HCT116 (cell line): ENCODE data around the gene VDAC1. TPM values are rescaled to one million over a fixed set of nuclear protein-coding genes. Genes with fewer than 3 reads are reported as not detected.

Source experiments
- ATAC-seq: fragments of 200-7000 bp; cut with Tn5 transposase; 2 replicates; pipeline ENCODE4 v1.9.1; 2020; ENCODE audit warnings: mild to moderate bottlenecking, moderate library complexity
- BruUV-seq: library from RNA; stranded (reverse); fragments of 400-500 nt; replicated peaks from 2 replicates; lab custom pipeline; 2021; lab: Mats Ljungman, UMichigan
- CTCF ChIA-PET: fragments of 300-600 bp; sonication (Branson Sonifier 250); formaldehyde crosslinking; loops from one replicate; lab custom pipeline; 2021; ENCODE audit warnings: antibody characterized with exemption; lab: Charles Lee
- POLR2A ChIA-PET: fragments of 300-600, 350-600 bp; sonication (Branson Sonifier 250); formaldehyde crosslinking; loops from one replicate; lab custom pipeline; 2021; ENCODE audit warnings: antibody characterized with exemption; lab: Charles Lee
- RAD21 ChIA-PET, 2 experiments: fragments of 300-600 bp; sonication (Branson Sonifier 250); formaldehyde crosslinking; loops; one replicate each; lab custom pipeline; 2023; ENCODE audit warnings: low total read pairs in 2 of 2; ENCODE audit not compliant: uncharacterized antibody in 2 of 2, unreplicated experiment in 2 of 2, low non-redundant PET in 1 of 2; lab: Charles Lee
- DNase-seq: peaks from one replicate; pipeline ENCODE4 v3.0.0-alpha.2; 2010; ENCODE audit warnings: low read depth, low spot score
- H2AFZ ChIP-seq: fragments of 200-600 bp; shearing (Covaris generic), sonication (generic); 2 replicates; pipeline ENCODE4 v1.6.1; 2017; ENCODE audit warnings: low read depth, mixed run types, mixed read lengths, antibody characterized with exemption, low read length; ENCODE audit not compliant: poor library complexity, severe bottlenecking
- H3K27ac ChIP-seq: 2 replicates; pipeline ENCODE4 v1.5.1; 2012; ENCODE audit warnings: low read depth, low read length
- H3K27me3 ChIP-seq: fragments of 200-600 bp; sonication (generic); 2 replicates; pipeline ENCODE4 v1.6.1; 2016; ENCODE audit warnings: mixed run types, low read length, mixed read lengths; ENCODE audit not compliant: insufficient read depth
- H3K36me3 ChIP-seq, 2 experiments: fragments of 200-500 bp in 1 of 2; fragments of 200-600 bp in 1 of 2; sonication (Bioruptor generic) in 1 of 2; sonication (generic) in 1 of 2; 2 replicates each; pipeline versions ENCODE4 v1.5.1 to v1.6.1; 2014 to 2016; ENCODE audit warnings: low read length in 2 of 2, inconsistent platforms in 1 of 2, mixed read lengths in 1 of 2, mixed run types in 1 of 2; ENCODE audit not compliant: insufficient read depth in 2 of 2, control insufficient read depth in 1 of 2
- H3K4me1 ChIP-seq, 2 experiments: fragments of 200-600 bp in 1 of 2; sonication (generic) in 1 of 2; 2 replicates each; pipeline versions ENCODE4 v1.5.1 to v1.6.1; 2012 to 2017; ENCODE audit warnings: low read length in 2 of 2, inconsistent platforms in 1 of 2, mild to moderate bottlenecking in 1 of 2, mixed read lengths in 1 of 2, mixed run types in 1 of 2, moderate library complexity in 1 of 2; ENCODE audit not compliant: insufficient read depth in 2 of 2, control insufficient read depth in 1 of 2
- H3K4me2 ChIP-seq: fragments of 200-600 bp; sonication (generic); 2 replicates; pipeline ENCODE4 v1.6.1; 2017; ENCODE audit warnings: mixed run types, low read length, mixed read lengths
- H3K4me3 ChIP-seq, 2 experiments: fragments of 200-600 bp in 1 of 2; sonication (generic) in 1 of 2; replicated peaks in 1 of 2; 2 replicates each; pipeline ENCODE4 v1.5.1; 2011 to 2016; ENCODE audit warnings: low read length in 2 of 2, control low read depth in 1 of 2, low read depth in 1 of 2, mild to moderate bottlenecking in 1 of 2, mixed read lengths in 1 of 2, mixed run types in 1 of 2
- H3K79me2 ChIP-seq: fragments of 200-600 bp; sonication (generic); 2 replicates; pipeline ENCODE4 v1.6.1; 2017; ENCODE audit warnings: mild to moderate bottlenecking, mixed run types, low read length, moderate library complexity, mixed read lengths; ENCODE audit not compliant: insufficient read depth
- H3K9ac ChIP-seq: fragments of 200-600 bp; sonication (generic); 2 replicates; pipeline ENCODE4 v1.6.1; 2016; ENCODE audit warnings: low read length, mixed read lengths
- H3K9me2 ChIP-seq: fragments of 200-600 bp; sonication (generic), shearing (Covaris generic); 2 replicates; pipeline ENCODE4 v1.6.1; 2017; ENCODE audit warnings: mixed run types, mild to moderate bottlenecking, moderate library complexity; ENCODE audit not compliant: insufficient read depth
- H3K9me3 ChIP-seq, 2 experiments: fragments of 200-500 bp in 1 of 2; fragments of 200-600 bp in 1 of 2; sonication (Bioruptor generic) in 1 of 2; sonication (generic) in 1 of 2; 2 replicates each; pipeline ENCODE4 v1.6.1; 2014 to 2017; ENCODE audit warnings: low read length in 2 of 2, mixed read lengths in 2 of 2, inconsistent platforms in 1 of 2, low read depth in 1 of 2, mild to moderate bottlenecking in 1 of 2, mixed run types in 1 of 2, moderate library complexity in 1 of 2; ENCODE audit not compliant: control insufficient read depth in 1 of 2, insufficient read depth in 1 of 2
- H4K20me1 ChIP-seq: fragments of 200-600 bp; sonication (generic), shearing (Covaris generic); 2 replicates; pipeline ENCODE4 v1.6.1; 2017; ENCODE audit warnings: mixed run types, mild to moderate bottlenecking, moderate library complexity; ENCODE audit not compliant: insufficient read depth
- EZH2 ChIP-seq: fragments of 200-600 bp; sonication (generic); IDR thresholded peaks from 2 replicates; pipeline ENCODE4 v1.6.1; 2017; ENCODE audit warnings: antibody characterized with exemption, mixed run types
- FOSL1 ChIP-seq: IDR thresholded peaks from 2 replicates; pipeline ENCODE4 v1.6.1; 2012; ENCODE audit warnings: low read depth
- JUND ChIP-seq: IDR thresholded peaks from 2 replicates; pipeline ENCODE4 v1.6.1; 2012
- SRF ChIP-seq: IDR thresholded peaks from 2 replicates; pipeline ENCODE4 v1.6.1; 2012; ENCODE audit warnings: low read depth
- YY1 ChIP-seq: IDR thresholded peaks from 2 replicates; pipeline ENCODE4 v1.6.1; 2011; ENCODE audit warnings: low read length, low read depth, moderate library complexity, mild to moderate bottlenecking; ENCODE audit not compliant: insufficient replicate concordance; ENCODE audit errors: extremely low read depth
- intact Hi-C: fragments of 100-400 bp; cut with micrococcal nuclease; formaldehyde crosslinking; loops from 2 replicates; pipeline ENCODE4 v1.10.0; 2022
- total RNA-seq: library from RNA; stranded (reverse); gene quantifications from one replicate; pipeline ENCODE4 v1.2.1, GENCODE V29; 2021; ENCODE audit not compliant: unreplicated experiment
- TF ChIP-seq, protein P1 (sequence below), 3 experiments: fragments of 200-600 bp in 1 of 3; sonication (generic) in 1 of 3; IDR thresholded peaks in 2 of 3; conservative IDR thresholded peaks in 1 of 3; 2 replicates each; pipeline ENCODE4 v1.5.1; 2012 to 2017; ENCODE audit warnings: low read depth in 2 of 3, low read length in 2 of 3, antibody characterized with exemption in 1 of 3, borderline replicate concordance in 1 of 3, control low read depth in 1 of 3, mild to moderate bottlenecking in 1 of 3, mixed read lengths in 1 of 3, mixed run types in 1 of 3, moderate library complexity in 1 of 3; ENCODE audit not compliant: insufficient read depth in 1 of 3
- TF ChIP-seq, protein P2 (sequence below): IDR thresholded peaks from 2 replicates; pipeline ENCODE4 v1.6.1; 2012

The VDAC1 gene
- total RNA-seq, 1 experiment from 2014 or later, result 269 TPM

DNA sequence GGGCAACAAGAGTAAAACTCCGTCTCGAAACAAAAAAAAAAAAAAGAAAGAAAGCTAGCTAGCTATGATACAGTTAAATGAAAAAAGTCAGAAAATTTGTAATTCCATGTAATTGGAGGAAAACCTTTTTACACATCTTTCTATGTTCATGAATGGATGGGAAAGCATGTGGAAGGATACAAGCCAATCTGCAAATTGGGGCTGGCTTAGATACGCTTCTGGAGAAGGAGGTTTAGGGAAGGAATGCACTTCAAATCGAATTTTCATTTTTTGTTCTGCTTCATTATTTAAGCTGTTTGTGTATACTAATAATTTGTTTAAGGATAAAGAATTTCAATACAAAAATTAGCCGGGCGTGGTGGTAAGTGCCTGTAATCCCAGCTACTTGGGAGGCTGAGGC is 6.7 kb downstream of the VDAC1 start (continued):
- TF ChIP-seq YY1, result no peak
- no peak for TF ChIP-seq SRF
- TF ChIP-seq, protein P1, sequence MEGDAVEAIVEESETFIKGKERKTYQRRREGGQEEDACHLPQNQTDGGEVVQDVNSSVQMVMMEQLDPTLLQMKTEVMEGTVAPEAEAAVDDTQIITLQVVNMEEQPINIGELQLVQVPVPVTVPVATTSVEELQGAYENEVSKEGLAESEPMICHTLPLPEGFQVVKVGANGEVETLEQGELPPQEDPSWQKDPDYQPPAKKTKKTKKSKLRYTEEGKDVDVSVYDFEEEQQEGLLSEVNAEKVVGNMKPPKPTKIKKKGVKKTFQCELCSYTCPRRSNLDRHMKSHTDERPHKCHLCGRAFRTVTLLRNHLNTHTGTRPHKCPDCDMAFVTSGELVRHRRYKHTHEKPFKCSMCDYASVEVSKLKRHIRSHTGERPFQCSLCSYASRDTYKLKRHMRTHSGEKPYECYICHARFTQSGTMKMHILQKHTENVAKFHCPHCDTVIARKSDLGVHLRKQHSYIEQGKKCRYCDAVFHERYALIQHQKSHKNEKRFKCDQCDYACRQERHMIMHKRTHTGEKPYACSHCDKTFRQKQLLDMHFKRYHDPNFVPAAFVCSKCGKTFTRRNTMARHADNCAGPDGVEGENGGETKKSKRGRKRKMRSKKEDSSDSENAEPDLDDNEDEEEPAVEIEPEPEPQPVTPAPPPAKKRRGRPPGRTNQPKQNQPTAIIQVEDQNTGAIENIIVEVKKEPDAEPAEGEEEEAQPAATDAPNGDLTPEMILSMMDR (IDR thresholded peaks at IDR 0.05 in 2 of 3, conservative IDR thresholded peaks at IDR 0.05 in 1 of 3; ENCODE audit: borderline replicate concordance in 1 of 3, insufficient read depth in 1 of 3, low read depth in 2 of 3, low read length in 2 of 3), result no peak
- no peak for TF ChIP-seq FOSL1
- TF ChIP-seq JUND, result no peak
- TF ChIP-seq EZH2, result no peak

- Histone ChIP-seq H3K9me2 (no peaks in the 10 kb centered on the region), H3K79me2 (peaks cover 100% of the 10 kb centered on the region), H3K36me3 (peaks cover 10 to 14% of the 10 kb centered on the region in 2 experiments; a peak in 3 of 4 replicates), H3K9ac (no peak overlapping the region), H3K4me2 (no peak overlapping the region), H3K9me3 (no peaks in the 10 kb centered on the region), H3K4me1 (peaks cover 0 to 32% of the 10 kb centered on the region in 2 experiments; a peak in 3 of 4 replicates), H3K4me3 (no peak overlapping the region), H4K20me1 (peaks cover 65% of the 10 kb centered on the region; the same call in 1 of the 2 replicates), H3K27me3 (no peaks in the 10 kb centered on the region), H3K27ac (no peak overlapping the region), H2AFZ (no peak overlapping the region)
- intact Hi-C loops, result no loop called here
- POLR2A ChIA-PET, result no interaction called here
- DNase-seq, result no peak
- BruUV-seq, result no TSS peak
- CTCF ChIA-PET, result interaction anchor here (1.1 to 2.2 kb wide), 4 partner anchors 16 to 35 kb away, joined by 3 to 6 read pairs (median 4); no protein-coding TSS in a partner anchor
- TF ChIP-seq, protein P2, sequence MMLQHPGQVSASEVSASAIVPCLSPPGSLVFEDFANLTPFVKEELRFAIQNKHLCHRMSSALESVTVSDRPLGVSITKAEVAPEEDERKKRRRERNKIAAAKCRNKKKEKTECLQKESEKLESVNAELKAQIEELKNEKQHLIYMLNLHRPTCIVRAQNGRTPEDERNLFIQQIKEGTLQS, result no peak
- TF ChIP-seq JUND, result no peak
- TF ChIP-seq, protein P1 (IDR thresholded peaks at IDR 0.05 in 2 of 3, conservative IDR thresholded peaks at IDR 0.05 in 1 of 3; ENCODE audit: borderline replicate concordance in 1 of 3, insufficient read depth in 1 of 3, low read depth in 2 of 3, low read length in 2 of 3), result peak in 2 of 3 experiments; percentile 78 to 81; a peak in 4 of 6 replicates
- TF ChIP-seq YY1, result no peak
- ATAC-seq, result peak; percentile 54
- RAD21 ChIA-PET, result no interaction called here
Observed at GRCh38 chr5:133996683-133997252, 8.0 kb downstream of the VDAC1 start.
